Hematopoietic multipotent progenitor cell treated with erythropoietin and hydrocortisone succinate and interleukin-3 and kit ligand, for 15 days (in vitro differentiated cells): ENCODE data around the gene OTOP3.
A peak's percentile ranks its signal among the peaks of the same experiment; 100 is the strongest.

Experiments
- DNase-seq: peaks from one replicate; pipeline ENCODE4 v3.0.0-alpha.2; 2015; ENCODE audit warnings: low spot score

The OTOP3 gene

DNA sequence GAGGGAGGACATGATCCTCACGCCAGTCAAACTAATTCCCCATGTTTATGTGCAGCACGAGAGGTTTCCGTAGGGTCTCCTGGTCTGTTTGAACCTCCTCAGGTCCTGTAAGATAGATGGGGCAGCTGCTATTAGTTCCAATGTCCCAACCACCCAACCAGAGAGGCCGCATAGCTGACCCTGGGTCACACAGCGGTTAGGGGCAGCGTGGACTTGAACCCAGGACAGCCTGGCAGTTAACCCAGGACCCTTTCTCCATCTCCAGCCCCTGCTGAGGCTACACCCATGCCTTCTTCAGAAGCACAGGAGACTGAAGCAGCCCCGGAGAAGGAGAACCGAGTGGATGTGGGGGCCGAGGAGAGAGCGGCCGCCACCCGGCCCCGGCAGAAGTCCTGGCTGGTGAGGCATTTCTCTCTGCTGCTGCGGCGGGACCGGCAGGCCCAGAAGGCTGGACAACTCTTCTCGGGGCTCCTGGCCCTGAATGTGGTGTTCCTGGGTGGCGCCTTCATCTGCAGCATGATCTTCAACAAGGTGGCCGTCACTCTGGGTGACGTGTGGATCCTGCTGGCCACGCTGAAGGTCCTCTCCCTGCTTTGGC, 5.5 kb downstream of the OTOP3 start:
- DNase-seq, result no peak

DNA sequence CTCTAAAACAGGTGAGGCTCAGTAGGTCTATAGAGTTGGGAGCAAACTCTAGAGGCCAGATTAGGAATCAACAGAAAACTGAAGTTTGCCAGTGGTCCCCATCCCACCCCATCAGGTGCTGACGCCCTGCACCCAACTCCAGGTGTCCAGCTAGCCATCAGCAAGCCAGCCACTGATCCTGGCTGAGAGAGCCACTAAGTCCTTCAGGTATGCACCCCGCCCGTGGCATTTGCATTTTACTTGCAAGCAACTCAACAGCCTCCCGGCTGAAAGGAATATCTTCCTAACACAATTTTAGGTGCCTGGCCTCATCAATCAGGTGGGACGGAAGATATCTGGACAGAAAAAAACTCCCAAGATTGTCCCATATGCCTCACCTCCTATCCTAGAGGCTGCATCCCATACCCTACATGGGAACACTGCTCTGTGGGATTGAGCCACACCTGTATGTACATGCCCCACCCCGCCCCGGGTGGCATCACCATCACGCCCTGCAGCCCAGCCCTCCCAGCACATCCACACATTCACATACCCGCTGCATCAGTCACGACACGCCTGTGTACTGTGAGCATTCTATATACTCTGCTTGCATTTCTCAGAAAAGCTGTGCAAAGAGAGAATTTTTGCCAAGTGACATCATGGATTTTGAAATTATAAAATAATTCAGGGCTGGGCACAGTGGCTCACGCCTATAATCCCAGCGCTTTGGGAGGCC, 8.3 kb downstream of the OTOP3 start:
- no peak for DNase-seq

DNA sequence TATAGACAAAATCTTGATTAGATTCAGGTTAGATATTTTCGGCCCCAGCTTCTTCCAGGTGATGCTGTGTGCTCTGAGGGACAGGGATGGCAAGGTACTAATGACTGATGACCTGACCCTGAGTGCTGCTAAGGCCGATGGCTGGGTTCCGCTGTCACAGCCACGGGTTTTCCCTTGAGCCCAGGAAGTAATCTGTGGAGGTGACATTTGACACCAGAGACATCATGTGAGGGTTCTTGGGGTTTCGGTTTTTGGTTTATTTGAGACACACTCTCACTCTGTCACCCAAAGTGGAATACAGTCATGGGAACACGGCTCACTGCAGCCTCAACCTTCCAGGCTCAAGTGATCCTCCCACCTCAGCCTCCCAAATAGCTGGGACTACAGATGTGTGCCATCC, 9.8 kb downstream of the OTOP3 start:
- no peak for DNase-seq

DNA sequence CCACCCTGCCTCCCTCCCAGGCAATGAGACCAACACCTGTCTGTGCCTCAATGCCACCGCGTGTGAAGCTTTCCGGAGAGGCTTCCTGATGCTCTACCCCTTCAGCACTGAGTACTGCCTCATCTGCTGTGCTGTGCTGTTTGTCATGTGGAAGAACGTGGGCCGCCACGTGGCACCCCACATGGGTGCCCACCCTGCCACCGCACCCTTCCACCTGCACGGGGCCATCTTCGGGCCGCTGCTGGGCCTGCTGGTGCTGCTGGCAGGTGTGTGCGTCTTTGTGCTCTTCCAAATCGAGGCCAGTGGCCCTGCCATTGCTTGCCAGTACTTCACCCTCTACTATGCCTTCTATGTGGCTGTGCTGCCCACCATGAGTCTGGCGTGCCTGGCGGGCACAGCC, 10.9 kb downstream of the OTOP3 start:
- DNase-seq, result no peak

DNA sequence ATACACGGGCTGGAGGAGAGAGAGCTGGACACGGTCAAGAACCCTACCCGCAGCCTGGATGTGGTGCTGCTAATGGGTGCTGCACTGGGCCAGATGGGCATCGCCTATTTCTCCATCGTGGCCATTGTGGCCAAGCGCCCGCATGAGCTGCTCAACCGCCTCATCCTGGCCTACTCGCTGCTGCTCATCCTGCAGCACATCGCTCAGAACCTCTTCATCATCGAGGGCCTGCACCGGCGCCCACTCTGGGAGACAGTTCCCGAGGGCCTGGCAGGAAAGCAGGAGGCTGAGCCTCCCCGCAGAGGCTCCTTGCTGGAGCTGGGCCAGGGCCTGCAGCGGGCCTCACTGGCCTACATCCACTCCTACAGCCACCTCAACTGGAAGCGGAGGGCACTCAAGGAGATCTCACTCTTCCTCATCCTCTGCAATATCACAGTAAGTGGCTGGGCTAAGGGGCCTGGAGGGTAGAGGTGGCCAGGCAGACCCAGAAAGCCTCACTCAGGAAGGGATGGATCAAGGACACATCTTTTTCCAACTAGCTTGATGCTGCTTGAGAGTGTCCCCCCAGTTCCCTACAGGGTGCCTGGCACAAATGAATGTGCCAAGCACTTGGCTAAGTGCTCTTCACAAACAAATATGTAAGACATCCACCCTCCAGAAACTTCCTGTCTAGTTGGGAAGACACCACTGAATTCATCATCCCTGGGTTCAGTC, 11.5 kb downstream of the OTOP3 start:
- no peak for DNase-seq

DNA sequence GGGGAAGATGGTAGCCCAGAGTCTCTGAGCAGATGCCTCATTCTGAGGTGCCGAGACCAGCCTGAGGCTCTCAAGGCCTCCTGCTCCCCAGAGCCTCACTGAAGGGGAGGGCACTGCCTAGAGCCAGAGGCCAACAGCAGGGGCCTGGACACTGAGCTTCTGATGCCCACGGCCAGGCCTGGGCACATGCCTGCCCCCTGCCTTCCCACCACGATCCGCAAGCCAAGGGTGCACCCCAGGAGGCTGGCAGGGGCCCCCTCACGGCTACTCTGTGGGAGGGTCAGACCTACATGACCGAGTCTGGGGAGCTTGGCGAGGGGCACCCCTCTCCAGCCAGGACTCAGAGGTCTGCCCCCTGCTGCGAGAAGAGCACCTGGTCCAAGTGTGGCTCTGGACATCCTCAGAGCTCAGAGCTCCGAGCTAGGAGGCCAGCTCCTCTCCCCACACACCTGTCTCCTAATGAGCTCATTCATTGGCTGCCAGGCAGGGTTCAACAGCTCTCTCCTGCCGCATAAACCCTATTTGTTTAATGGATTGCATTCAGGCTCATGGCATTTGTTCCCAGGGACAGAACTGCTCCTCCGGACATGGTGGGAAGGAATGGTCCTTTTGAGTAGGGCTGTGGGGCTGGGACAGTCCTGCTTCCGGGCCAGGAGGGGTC, 13.9 kb downstream of the OTOP3 start:
- no peak for DNase-seq

DNA sequence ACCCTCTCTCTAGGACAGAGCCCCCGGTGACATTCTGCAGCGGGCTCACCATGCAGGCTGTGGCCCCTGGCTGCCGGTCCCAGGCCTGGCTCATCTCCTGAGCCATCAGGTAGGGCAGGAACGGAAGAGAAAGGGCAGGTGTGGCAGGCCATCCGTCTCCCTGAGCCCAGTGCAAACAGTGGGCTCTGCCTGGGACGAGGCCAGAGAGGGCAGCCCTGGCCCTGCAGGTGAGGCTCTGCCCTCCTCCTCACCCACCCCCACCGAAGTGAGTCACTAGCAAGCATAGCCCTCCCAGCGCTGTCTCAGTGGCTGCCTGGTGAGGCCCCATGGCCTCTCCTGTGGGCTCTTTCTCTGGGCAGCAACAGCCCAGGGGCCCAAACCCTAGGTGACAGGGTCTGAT, 14.5 kb downstream of the OTOP3 start:
- no peak for DNase-seq

DNA sequence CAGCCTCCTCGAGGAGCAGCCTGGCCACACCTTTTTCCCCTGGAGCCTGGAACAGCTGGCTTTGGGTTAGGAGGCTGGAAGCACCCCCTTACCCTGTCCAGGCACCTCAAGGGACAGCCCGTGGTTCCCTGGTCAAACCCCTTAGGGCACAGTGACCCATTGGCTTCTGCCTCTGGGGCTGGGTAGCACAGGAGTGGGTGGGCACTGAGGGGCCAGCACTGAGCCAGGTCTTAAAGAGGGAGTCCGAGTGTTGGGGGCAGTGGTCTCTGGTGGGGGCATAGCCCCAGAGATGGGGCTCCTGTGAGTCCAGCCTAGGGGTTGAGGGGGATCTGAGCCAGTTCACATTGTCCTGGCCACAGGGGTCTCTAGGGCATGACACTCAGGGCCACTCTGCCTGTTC, 15.4 kb downstream of the OTOP3 start:
- DNase-seq, result no peak

DNA sequence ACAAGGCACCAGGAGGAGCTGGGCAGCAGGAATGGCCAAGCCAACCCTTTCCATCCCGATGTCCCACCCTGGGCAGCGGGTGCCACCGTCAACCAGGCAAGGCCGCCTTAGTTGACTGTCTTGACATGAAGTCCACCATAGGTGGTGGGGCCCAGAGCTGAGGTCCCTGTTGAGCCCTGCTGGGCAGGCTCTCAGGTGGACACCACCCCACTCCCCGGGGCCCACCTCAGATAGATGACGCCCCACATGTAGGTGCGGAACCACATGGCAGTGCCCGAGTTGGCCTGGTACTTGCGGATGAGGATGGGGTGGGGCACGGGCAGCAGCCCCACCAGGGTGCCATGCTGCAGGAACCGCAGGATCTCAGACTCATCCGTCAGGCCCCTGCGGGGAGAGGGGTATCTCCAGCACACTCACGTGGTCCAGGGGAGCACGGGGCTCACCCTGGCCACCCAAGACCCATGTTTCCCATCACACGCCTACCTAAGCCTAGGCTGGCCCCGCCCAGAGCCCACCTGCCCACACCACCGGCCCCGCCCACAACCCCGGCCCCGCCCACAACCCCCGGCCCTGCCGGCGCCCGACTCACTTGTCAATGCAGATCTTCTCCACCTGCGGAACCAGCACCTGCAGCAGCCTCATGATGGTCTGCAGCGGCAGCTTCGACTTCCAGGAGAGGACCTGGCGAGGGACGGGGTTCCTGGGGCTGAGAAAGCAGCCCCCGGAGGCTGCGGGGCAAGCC, 16.2 kb downstream of the OTOP3 start:
- no peak for DNase-seq

DNA sequence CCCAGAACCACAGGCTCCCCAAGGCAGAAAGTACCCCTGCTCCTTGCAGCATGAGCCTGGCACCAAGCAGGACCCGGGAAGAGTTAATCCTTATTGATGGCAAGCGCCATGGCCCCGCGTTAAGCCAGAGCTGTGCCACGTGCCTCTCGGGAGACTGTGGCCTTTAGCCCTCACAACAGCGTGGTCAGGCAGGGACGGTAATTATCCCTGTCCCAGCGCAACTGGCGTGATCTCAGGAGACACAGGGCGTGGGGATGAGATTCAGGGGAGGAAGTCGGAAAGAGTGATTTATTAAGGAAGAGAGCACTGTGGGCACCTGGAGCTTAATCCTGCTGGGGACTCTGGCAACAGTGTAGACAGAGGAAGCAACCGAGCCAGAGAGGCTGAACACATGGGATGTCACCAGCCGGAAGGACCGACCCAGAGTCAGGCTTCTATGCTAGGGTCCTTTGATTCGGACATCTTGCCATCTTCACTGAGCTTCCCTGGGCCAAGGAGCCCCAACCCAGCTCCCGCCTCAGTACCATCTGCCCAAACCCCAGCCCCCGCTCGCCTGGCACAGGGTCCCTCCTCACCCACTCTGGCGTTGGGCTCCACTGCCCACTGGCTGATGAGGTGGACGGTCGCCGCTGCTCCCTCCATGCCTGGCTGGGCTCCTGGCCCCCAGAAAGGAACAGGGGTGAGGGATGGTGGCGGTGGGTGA, 16.9 kb downstream of the OTOP3 start:
- DNase-seq, result no peak

DNA sequence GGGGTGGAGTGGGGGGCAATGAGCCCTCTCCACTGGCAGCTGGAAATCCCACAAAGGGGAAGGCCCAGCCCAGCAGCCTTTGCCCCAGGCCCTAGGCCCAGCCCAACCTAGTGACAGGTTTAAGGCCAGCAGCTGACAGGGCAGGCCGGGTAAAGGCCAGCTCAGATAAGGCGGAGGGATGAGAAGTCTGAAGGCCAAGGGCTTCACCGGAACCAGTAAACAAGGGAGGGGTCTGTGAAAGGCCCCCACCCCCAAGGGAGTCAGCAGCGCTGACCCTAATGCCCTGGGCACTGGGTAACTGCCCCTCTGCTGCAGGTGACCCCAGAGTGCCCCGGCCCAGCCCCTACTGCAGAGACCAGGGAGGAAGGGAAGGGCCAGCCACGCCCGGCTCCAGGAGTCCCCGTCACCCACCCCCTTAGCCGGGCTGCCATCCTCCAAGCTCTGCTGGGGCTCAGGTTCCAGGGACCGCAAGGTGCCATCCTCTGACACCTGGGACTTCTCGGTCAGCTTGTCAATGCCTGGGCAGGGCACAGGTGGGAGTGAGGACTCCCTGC, 17.5 kb downstream of the OTOP3 start:
- DNase-seq, result no peak

DNA sequence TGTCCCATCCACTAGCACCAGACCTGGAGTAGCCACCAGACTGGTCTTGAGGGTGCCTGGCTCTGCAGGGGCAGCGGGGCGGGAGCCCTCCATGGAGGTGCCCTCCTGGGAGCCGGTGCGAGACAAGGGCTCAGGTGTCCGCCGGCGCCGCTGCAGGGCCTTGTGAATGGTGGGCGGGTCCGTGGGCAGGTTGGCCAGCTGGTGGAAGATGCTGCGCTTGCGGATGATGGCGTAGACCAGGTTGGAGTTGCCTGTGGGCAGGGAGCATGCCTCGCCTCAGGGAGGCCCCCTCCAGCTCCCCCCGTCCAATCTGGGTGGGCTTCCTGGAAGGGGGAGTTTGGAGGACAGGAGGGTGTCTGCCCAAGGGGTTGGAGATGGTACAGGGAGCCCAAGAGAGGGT, 18.4 kb downstream of the OTOP3 start:
- DNase-seq, result no peak

DNA sequence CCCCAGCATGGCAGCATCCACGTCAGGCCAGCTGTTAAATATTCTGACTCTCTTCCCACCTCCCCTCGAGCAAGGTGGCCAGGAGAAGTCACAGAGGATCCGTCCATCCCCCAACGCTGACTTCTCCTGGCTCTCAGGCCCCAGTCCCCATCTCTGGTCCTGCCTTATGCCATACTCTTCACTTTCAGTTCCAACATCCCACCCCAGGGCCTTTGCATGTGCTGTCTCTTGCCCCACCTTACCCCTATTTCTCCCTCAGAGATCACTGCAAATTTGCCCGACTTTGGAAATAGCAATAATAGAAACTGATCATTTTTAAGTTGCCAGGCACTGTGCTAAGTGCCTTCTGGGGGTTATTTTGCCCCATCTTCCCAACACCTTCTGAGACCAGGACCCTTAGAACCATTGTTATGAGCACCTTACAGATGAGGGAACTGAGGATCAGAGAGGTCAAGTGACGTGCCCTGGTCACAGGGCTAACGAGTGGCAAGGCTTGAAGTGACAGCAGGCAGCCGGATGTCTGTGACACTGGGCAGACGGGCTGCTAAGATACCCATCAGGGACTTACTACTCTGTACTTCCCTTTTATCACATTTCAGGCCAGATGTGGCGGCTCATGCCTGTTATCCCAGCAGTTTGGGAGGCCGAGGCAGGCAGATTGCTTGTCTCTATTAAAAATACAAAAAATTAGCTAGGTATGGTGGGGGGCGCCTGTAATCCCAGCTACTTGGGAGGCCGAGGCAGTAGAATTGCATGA, 19.1 kb downstream of the OTOP3 start:
- no peak for DNase-seq

DNA sequence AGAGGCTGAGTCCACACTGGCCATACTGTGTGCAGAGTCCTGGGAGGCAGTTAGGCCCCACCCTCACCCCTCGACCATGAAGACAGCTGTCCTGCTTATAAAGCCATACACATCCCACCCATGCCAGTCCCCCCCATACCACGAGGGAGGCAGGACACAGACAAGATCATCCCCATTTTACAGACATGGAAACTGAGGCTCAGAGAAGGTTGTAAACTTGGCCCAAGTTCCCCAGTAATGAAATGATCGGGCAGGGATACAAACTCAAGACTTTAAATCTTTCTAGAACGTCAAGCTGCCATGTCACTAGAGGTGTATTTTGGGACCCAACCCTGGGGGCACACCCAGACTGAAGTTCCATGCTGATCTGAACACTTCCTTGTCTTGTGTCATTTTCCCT, 20.4 kb downstream of the OTOP3 start:
- DNase-seq, result no peak

DNA sequence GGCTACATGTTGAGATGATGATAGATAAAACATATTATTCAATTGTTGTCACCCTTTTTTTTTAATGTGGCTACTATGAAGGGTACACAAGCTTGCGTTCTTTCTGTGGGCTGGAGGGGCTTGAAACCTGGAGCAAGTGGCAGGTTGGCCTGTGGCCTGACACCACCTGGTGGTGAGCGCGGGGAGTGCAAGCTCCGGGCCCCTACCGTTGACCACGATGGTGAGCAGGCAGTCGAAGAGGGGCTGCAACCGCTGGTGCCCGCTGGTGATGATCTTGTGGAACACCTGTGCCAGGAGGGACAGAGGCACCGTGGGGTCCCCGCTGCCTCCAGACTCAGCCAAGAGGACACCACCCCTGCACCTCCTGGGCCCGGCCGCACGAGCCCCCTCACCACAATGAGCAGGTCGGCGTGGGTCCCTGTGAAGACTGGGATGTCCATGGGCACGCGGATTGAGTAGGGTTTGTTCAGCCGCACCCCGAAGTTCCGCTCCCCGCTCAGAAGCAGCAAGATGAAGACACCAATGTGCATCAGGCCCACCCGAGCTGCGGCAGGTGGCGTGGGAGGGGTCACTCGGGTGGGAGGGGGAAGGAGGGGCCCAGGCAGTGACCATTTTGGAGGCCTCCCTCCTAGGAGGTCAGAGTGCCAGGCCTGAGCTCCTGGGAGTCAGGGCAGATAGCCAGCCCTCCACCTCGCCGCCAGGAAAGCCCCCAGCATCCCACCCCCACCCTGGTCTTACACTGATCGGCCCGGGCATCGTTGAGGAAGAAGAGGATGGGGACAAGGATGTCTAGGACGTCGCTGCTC, 22.4 kb downstream of the OTOP3 start:
- peak; percentile 69 for DNase-seq

DNA sequence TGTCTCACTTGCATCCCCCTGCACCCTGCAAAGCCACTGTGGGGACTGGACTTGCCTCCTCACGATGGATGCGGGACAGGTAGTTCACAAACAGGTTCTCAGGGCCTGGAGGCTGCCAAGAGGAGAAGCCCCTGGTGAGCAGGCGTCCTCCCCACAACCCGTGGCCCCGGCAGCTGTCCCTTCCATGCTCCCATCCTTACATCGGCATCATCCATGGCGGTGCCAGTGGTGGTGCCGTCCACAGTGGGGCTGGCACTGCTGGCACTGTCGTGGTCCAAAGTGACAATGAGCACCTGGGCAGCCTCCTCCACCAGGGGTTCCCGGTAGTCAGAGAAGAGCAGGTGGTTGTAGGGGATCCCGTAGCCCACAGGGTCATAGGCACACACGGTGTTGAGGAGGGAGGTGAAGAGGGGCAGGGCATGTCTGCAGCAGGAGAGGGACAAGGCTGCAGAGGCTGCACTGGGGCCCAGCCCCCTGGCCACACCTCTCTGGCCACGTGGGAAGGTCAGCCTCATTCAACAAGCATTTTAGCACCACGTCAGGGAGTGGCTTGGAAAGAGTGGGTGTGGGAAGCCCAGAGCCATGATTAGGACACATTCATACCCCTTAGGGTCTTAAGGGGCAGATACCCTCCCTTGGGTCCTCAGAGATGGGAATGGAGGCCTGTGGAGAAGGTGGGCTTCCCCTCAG, 24.3 kb downstream of the OTOP3 start:
- DNase-seq, result no peak

DNA sequence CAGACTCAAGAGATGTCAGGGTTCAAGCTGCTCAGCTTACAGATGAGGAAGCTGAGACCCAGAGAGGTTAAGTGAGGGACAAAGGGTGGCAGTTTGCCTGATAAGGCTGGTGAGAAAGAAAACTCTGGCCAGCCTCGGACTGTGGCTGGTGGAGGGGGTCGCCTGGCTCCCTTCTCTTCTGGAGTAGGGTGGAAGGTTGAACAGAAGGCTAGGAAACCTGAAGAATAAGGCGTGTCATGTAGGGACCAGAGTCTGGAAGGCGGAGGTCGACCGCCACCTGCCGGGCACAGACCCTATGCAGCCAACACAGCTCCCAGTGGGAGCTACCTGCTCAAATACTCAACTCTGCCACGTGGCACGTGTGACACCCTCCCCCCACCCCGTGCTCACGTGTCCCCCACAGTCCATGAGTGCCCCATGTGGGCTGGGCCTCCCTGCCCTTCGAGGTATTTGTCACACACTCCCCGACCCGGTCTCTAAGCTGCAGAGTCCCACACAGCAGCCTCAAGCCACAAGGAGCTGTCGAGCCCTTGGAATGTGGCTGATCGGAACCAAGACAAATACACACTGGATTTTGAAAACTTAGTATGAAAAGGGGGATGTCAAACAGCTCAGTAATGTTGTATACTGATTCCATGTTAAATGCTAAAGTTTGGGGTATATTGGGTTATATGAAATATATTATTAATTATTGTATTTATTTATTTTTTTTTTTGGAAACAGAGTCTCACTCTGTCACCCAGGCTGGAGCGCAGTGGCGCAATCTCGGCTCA, 25.1 kb downstream of the OTOP3 start:
- DNase-seq, result peak; percentile 51

DNA sequence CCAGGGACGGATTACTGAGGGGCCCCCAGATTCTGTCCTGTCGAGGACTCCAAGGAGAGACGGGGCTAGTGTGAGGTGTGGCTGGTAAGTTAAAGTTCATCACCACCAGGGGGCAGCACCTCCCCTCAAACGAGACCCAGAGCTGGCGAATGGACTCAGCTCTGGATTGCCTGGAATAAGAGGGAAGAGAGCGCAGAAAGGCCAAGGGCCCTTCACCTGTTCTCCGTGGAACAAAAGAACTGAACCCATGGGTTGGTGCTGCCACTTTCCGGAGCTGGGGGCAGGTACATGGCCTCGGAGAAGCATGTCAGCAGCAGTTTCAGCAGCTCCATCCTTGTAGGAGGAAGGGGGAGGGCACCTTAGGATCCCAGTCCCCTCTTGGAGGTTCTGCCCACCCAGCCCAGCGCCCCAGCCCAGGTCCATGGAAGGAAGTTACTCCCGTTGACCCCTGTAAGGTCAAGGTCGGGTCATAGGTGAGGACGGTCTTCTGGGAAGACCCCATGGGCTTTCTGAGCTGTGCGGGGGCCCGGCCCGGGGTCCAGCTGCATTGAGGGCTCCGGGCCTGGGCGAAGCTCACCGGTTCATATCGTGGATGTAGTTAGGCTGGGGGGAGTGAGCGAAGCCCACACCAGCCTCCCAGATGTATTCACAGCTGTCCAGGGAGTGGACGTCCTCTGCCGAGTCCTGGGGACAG, 26.1 kb downstream of the OTOP3 start:
- DNase-seq, result peak; percentile 84
